Measurements from ENCODE around the gene ATOH7. TPM values are rescaled to one million over a fixed set of nuclear protein-coding genes. Genes with fewer than 3 reads are reported as not detected.

The ATOH7 gene
- total RNA-seq, 2 donors from 2014 or later, result not detected

DNA sequence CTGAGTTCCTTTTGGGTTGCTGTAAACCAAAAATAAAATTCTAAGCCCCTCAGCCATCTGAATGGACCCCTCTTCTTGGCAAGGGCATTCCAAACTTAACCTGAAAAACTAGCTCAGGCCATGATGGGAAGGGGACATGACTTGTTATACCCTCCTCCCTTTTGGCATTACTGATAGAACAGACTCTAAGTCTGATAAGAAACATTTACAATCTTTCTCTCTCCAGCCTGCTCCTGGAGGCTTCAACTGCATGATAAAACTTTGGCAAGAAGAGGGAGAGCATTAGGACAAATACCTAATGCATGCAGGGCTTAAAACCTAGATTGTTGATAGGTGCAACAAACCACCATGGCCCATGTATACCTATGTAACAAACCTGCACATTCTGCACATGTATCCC, 40.9 kb upstream of the ATOH7 start:
- DNase-seq (ENCODE audit: low spot score), result no peak
- TF ChIP-seq, protein P1, sequence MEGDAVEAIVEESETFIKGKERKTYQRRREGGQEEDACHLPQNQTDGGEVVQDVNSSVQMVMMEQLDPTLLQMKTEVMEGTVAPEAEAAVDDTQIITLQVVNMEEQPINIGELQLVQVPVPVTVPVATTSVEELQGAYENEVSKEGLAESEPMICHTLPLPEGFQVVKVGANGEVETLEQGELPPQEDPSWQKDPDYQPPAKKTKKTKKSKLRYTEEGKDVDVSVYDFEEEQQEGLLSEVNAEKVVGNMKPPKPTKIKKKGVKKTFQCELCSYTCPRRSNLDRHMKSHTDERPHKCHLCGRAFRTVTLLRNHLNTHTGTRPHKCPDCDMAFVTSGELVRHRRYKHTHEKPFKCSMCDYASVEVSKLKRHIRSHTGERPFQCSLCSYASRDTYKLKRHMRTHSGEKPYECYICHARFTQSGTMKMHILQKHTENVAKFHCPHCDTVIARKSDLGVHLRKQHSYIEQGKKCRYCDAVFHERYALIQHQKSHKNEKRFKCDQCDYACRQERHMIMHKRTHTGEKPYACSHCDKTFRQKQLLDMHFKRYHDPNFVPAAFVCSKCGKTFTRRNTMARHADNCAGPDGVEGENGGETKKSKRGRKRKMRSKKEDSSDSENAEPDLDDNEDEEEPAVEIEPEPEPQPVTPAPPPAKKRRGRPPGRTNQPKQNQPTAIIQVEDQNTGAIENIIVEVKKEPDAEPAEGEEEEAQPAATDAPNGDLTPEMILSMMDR (IDR thresholded peaks at IDR 0.05), result no peak
- TF ChIP-seq POLR2A (IDR thresholded peaks at IDR 0.05), result no peak
- TF ChIP-seq POLR2AphosphoS5 (IDR thresholded peaks at IDR 0.05), result no peak
- Histone ChIP-seq H3K27me3 (replicated peaks; ENCODE audit: insufficient read depth) (no peaks in the 10 kb centered on the region), H3K36me3 (no peaks in the 10 kb centered on the region), H3K9me3 (no peaks in the 10 kb centered on the region), H3K27ac (no peak overlapping the region), H3K4me3 (no peak overlapping the region), H3K4me1 (replicated peaks) (no peaks in the 10 kb centered on the region)
- intact Hi-C loops (cut with DNase I), result no loop called here

DNA sequence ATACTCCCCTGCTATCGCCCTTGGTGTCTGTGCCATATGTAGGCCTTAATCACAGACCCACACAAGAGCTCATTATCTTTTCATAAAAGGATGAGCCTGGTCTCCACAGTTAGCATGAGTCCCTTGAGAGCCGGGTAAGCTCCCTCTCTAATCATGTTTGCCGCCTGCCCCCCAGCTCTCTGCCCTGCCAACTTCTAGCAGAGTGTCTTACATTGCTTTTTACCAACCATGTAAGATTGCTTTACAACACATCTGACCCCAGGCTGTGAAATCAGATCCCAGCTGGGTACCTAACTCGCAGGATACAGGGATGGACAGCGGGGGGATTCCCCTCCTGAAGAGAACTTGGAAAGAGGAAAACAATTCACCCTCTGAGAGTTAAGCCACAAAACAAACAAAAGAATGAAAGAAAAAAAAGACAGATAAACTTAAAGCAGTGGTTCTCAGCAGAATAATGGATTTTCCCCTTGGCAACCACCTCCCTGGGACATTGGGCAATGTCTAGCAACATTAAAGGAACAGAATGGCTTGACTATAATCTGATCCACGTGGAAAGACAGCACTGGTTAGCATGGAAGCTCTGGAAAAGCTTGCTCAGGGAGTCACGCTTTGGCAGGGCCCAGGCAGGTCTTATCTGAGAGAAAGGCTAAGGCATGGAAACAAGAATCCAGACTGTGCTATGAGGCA, 39.4 kb upstream of the ATOH7 start:
- no peaks in the 10 kb centered on the region for H3K9me3 ChIP-seq
- no peak for DNase-seq (ENCODE audit: low spot score)
- H3K4me1 ChIP-seq (replicated peaks), result no peaks in the 10 kb centered on the region
- H3K27me3 ChIP-seq (replicated peaks; ENCODE audit: insufficient read depth), result no peaks in the 10 kb centered on the region
- no peak overlapping the region for H3K27ac ChIP-seq
- no peak overlapping the region for H3K4me3 ChIP-seq
- intact Hi-C loops (cut with DNase I), result no loop called here
- no peaks in the 10 kb centered on the region for H3K36me3 ChIP-seq
- TF ChIP-seq POLR2AphosphoS5 (IDR thresholded peaks at IDR 0.05) (no peak), POLR2A (IDR thresholded peaks at IDR 0.05) (no peak)
- TF ChIP-seq, protein P1 (IDR thresholded peaks at IDR 0.05), result no peak
- WGBS, result 44% methylated on average over 7 of the region's 7 CpGs

DNA sequence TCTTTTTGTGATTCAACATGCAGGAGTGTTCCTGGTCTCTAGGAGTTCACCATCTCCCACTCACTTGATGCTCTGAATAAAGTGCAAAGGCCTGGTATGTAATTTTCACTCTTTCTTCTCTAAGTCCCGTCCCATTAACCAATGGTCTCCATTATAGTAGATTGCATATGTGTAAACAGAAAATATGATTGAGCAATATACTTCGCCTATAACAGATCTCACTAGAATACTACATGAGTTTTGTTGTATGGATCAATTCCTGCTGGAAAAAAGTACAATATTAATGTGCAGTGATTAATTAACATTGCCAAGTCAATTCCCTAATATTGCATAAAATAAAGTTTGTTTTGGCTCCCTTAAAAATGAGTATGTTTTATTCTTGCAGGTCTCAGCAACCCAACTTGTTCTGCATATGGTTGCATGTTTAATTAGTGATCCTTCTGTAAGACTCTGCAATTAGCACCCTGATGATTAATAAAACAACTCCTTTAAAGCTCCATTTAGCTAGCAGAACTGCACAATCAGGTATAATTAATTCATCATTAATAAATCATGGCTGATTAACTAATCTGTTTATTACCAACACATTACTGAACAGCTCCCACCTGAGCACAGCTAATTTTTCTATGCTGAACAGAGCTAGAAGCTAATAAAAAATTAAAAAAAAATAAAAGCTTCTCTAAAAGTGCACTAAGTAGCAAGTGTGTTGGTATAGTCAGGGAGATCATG, 37.8 kb upstream of the ATOH7 start:
- Histone ChIP-seq H3K36me3 (no peaks in the 10 kb centered on the region), H3K9me3 (no peaks in the 10 kb centered on the region), H3K27me3 (replicated peaks; ENCODE audit: insufficient read depth) (no peaks in the 10 kb centered on the region), H3K27ac (no peak overlapping the region), H3K4me1 (replicated peaks) (no peaks in the 10 kb centered on the region), H3K4me3 (no peak overlapping the region)
- no peak for DNase-seq (ENCODE audit: low spot score)
- WGBS, result 98% methylated on average over 2 of the region's 2 CpGs
- TF ChIP-seq, protein P1 (IDR thresholded peaks at IDR 0.05), result no peak
- TF ChIP-seq POLR2A (IDR thresholded peaks at IDR 0.05), result no peak
- TF ChIP-seq POLR2AphosphoS5 (IDR thresholded peaks at IDR 0.05), result no peak
- intact Hi-C loops (cut with DNase I), result no loop called here

DNA sequence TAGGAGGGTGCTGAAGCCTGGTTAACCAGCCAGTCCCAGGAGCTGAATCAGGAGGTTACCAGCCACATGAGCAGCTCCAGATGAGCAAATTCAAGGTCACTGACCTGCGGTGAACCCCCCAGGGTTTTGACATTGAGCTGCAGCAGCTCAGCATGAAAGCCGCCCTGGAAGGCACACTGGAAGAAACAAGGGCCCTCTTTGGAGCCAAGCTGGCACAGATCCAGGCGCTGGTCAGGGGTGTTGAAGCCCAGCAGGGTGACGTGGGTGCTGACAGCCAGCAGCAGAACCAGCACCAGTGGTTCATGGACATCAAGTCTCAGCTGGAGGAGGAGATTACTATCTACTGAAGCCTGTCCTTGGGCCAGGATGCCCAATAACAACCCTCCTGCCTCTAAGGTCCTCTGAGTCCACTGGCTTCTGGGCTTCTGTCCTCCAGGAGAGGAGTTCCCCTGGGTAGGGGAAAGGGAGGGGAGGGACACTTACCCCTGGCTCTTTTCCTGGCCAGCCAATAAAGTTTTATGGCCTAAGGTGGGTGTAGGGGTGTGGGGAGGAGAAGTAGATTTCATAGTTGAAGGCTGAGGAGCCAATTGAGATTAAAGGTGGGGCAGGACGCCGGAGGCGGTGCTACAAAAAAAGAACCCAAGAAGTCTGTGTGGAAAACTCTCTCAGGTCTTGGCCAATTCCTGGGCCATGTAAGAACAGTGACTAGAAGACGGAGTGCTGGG, 29.4 kb upstream of the ATOH7 start:
- 96% methylated on average over 7 of the region's 8 CpGs for WGBS

More for the DNA sequence above, 29.4 kb upstream of the ATOH7 start:
- no peaks in the 10 kb centered on the region for H3K36me3 ChIP-seq
- no peaks in the 10 kb centered on the region for H3K4me1 ChIP-seq (replicated peaks)
- DNase-seq (ENCODE audit: low spot score), result no peak
- no peak overlapping the region for H3K4me3 ChIP-seq
- H3K27ac ChIP-seq, result no peak overlapping the region
- no peaks in the 10 kb centered on the region for H3K9me3 ChIP-seq
- TF ChIP-seq POLR2A (IDR thresholded peaks at IDR 0.05) (no peak), POLR2AphosphoS5 (IDR thresholded peaks at IDR 0.05) (no peak)
- TF ChIP-seq, protein P1 (IDR thresholded peaks at IDR 0.05), result no peak
- no peaks in the 10 kb centered on the region for H3K27me3 ChIP-seq (replicated peaks; ENCODE audit: insufficient read depth)
- intact Hi-C loops (cut with DNase I), result no loop called here

Measured in prostate gland (tissue), 2 donors.